22Rv1 (cell line): ENCODE data around the gene GADL1.

Experiments used
- CTCF ChIP-seq: fragments of 450-650 bp; IDR thresholded peaks from 2 replicates; pipeline ENCODE4 v1.5.1; 2017; ENCODE audit warnings: mild to moderate bottlenecking
- ZFX ChIP-seq: fragments of 450-650 bp; IDR thresholded peaks from 2 replicates; pipeline ENCODE4 v1.6.1; 2017; ENCODE audit warnings: antibody characterized with exemption, borderline replicate concordance

GRCh38 chr3:30696403-30696819, 198.1 kb downstream of the GADL1 start:
- TF ChIP-seq CTCF (no peak), ZFX (no peak)
